AG04450 (cell line): Measurements from ENCODE around the gene EEF1B2. TPM values are rescaled to one million over a fixed set of nuclear protein-coding genes. Genes with fewer than 3 reads are reported as not detected.
"Not testable (repeated sequence)": the region's sequence is repeated elsewhere in the genome, so short reads cannot be mapped to it uniquely, and the experiment has no call there.

Source experiments
- CTCF ChIA-PET: fragments of 300-600, 350-600 bp; formaldehyde crosslinking; extraction: SDS; loops from one replicate; lab custom pipeline; 2022; ENCODE audit warnings: antibody characterized with exemption, inconsistent platforms; lab: Charles Lee
- POLR2A ChIA-PET: fragments of 350-600 bp; formaldehyde crosslinking; extraction: SDS; loops from one replicate; lab custom pipeline; 2021; ENCODE audit warnings: antibody characterized with exemption, inconsistent platforms; lab: Yijun Ruan, JAX
- DNase-seq: peaks from one replicate; pipeline ENCODE4 v3.0.0-alpha.2; 2011; ENCODE audit warnings: low read depth, low spot score
- H3K27ac ChIP-seq: one replicate; pipeline ENCODE4 v1.5.1; 2012; ENCODE audit warnings: low read depth, low read length, control low read depth
- H3K27me3 ChIP-seq: one replicate; pipeline ENCODE4 v1.6.0; 2012; ENCODE audit warnings: low read length; ENCODE audit not compliant: control insufficient read depth, insufficient read depth
- H3K4me3 ChIP-seq: 2 replicates; pipeline ENCODE4 v1.5.1; 2011; ENCODE audit warnings: mild to moderate bottlenecking, low read depth, low read length, control low read depth
- H3K9me3 ChIP-seq: 2 replicates; pipeline ENCODE4 v1.5.1; 2012; ENCODE audit warnings: low read length; ENCODE audit not compliant: control insufficient read depth, insufficient read depth
- CTCF ChIP-seq: IDR thresholded peaks from 2 replicates; pipeline ENCODE4 v1.5.1; 2011; ENCODE audit warnings: low read depth, low read length, control low read depth, inconsistent platforms
- polyA plus RNA-seq: library from polyadenylated mRNA; depleted of rRNA; stranded (reverse); fragments of >200 nt; gene quantifications from 2 replicates; pipeline ENCODE4 v1.2.3, GENCODE V29; 2011

The EEF1B2 gene
- polyA plus RNA-seq, 1 experiment: 1,211 TPM

GRCh38 chr2:206154197-206154596 is 5.5 kb upstream of the EEF1B2 start:
- POLR2A ChIA-PET: no interaction called here
- H3K9me3 ChIP-seq: no peaks in the 10 kb centered on the region
- TF ChIP-seq CTCF: no peak
- H3K27me3 ChIP-seq: no peaks in the 10 kb centered on the region
- CTCF ChIA-PET: interaction anchor here (0.6 kb wide), 1 partner anchor 140 kb away, joined by 9 read pairs; no protein-coding TSS in a partner anchor
- no peak overlapping the region for H3K4me3 ChIP-seq
- DNase-seq: no peak
- no peak overlapping the region for H3K27ac ChIP-seq

- POLR2A ChIA-PET, CTCF ChIA-PET, H3K4me3 ChIP-seq, H3K9me3 ChIP-seq, H3K27me3 ChIP-seq, DNase-seq, H3K27ac ChIP-seq: not testable (repeated sequence)
Observed at GRCh38 chr2:206157014-206157413, 2.7 kb upstream of the EEF1B2 start.

GRCh38 chr2:206158563-206159345 is 941 bp upstream of the EEF1B2 start:
- DNase-seq: no peak

GRCh38 chr2:206160125-206160806 is 571 bp downstream of the EEF1B2 start:
- DNase-seq: no peak
- POLR2A ChIA-PET: interaction anchor here (1.3 to 1.5 kb wide), 2 partner anchors 114 to 115 kb away, joined by 3 to 4 read pairs; partner anchors contain the start of gene ZDBF2
- CTCF ChIA-PET: interaction anchor here (0.6 to 1.6 kb wide), 2 partner anchors 8 to 389 kb away, joined by 3 read pairs; no protein-coding TSS in a partner anchor
- H3K4me3 ChIP-seq: peak overlapping the region; percentile 94
- H3K27ac ChIP-seq: peak overlapping the region; percentile 93
- no peaks in the 10 kb centered on the region for H3K9me3 ChIP-seq
- no peaks in the 10 kb centered on the region for H3K27me3 ChIP-seq
- no peak for TF ChIP-seq CTCF

More at GRCh38 chr2:206158563-206159345, 941 bp upstream of the EEF1B2 start:
- no peaks in the 10 kb centered on the region for H3K9me3 ChIP-seq
- H3K4me3 ChIP-seq: peak overlapping the region; percentile 94
- ChIA-PET CTCF (no interaction called here), POLR2A (interaction anchor here (0.6 to 1.0 kb wide), 5 partner anchors 21 to 1007 kb away, joined by 3 to 5 read pairs (median 4); partner anchors contain the start of gene INO80D)
- no peak for TF ChIP-seq CTCF
- H3K27ac ChIP-seq: peak overlapping the region; percentile 81
- no peaks in the 10 kb centered on the region for H3K27me3 ChIP-seq

GRCh38 chr2:206160807-206161179 is 1.1 kb downstream of the EEF1B2 start:
- DNase-seq: no peak
- ChIA-PET CTCF (interaction anchor here (1.1 to 1.6 kb wide), 2 partner anchors 9 to 172 kb away, joined by 3 to 4 read pairs; no protein-coding TSS in a partner anchor), POLR2A (interaction anchor here (1.3 to 1.5 kb wide), 2 partner anchors 114 to 115 kb away, joined by 3 to 4 read pairs; partner anchors contain the start of gene ZDBF2)
- Histone ChIP-seq H3K27me3 (no peaks in the 10 kb centered on the region), H3K4me3 (peak overlapping the region; percentile 94), H3K9me3 (no peaks in the 10 kb centered on the region), H3K27ac (no peak overlapping the region)
- TF ChIP-seq CTCF: no peak

- H3K9me3 ChIP-seq, H3K27ac ChIP-seq, H3K27me3 ChIP-seq, DNase-seq, H3K4me3 ChIP-seq, CTCF ChIA-PET, POLR2A ChIA-PET: not testable (repeated sequence)
Observed at GRCh38 chr2:206162401-206162800, 2.7 kb downstream of the EEF1B2 start.
